HepG2 (cell line): ENCODE data around the gene SNUPN. TPM values are rescaled to one million over a fixed set of nuclear protein-coding genes. Genes with fewer than 3 reads are reported as not detected.

ENCODE experiments used
- ATAC-seq: fragments of 200-7000 bp; cut with Tn5 transposase; 3 replicates; pipeline ENCODE4 v1.9.1; 2020; ENCODE audit warnings: mild to moderate bottlenecking, moderate library complexity
- BruUV-seq: library from RNA; stranded (reverse); fragments of 400-500 nt; replicated peaks from 2 replicates; lab custom pipeline; 2021; lab: Mats Ljungman, UMichigan
- CTCF ChIA-PET: fragments of 300-600 bp; formaldehyde crosslinking; extraction: SDS; loops from one replicate; lab custom pipeline; 2021; ENCODE audit warnings: low total read pairs, inconsistent platforms, low intra/inter-chr PET ratio; lab: Yijun Ruan, JAX
- POLR2A ChIA-PET: fragments of 350-600 bp; sonication (Branson Sonifier 250); formaldehyde crosslinking; loops from one replicate; lab custom pipeline; 2020; ENCODE audit warnings: antibody characterized with exemption, inconsistent platforms; lab: Yijun Ruan, JAX
- DNase-seq: peaks from one replicate; pipeline ENCODE4 v3.0.0-alpha.2; 2015; ENCODE audit warnings: low spot score
- FAIRE-seq: peaks from 3 replicates; lab custom pipeline; 2011; peaks lifted over from hg19 to GRCh38; lab: Jason Lieb, UNC
- H2AFZ ChIP-seq: one replicate; pipeline ENCODE4 v1.6.1; 2011; ENCODE audit warnings: low read length, inconsistent platforms
- H3K27ac ChIP-seq: fragments of 300-600 bp; 3 replicates; pipeline ENCODE4 v1.8.0; 2011; ENCODE audit warnings: mixed run types, mild to moderate bottlenecking, mixed read lengths, low read length, inconsistent platforms; ENCODE audit not compliant: insufficient read depth; ENCODE audit errors: extremely low read length
- H3K27me3 ChIP-seq, 2 experiments: fragments of 200-600 bp in 1 of 2; 2 replicates in 1 of 2; 3 replicates in 1 of 2; pipeline versions ENCODE4 v1.6.0 to v1.8.0; 2011; ENCODE audit warnings: low read length in 2 of 2, mild to moderate bottlenecking in 2 of 2, moderate library complexity in 2 of 2, inconsistent platforms in 1 of 2; ENCODE audit not compliant: insufficient read depth in 2 of 2, control insufficient read depth in 1 of 2
- H3K36me3 ChIP-seq, 2 experiments: fragments of 200-600 bp in 1 of 2; replicated peaks in 1 of 2; 2 replicates in 1 of 2; 3 replicates in 1 of 2; pipeline versions ENCODE4 v1.5.1 to v1.8.0; 2011; ENCODE audit warnings: low read length in 2 of 2, inconsistent platforms in 1 of 2; ENCODE audit not compliant: insufficient read depth in 2 of 2, control insufficient read depth in 1 of 2
- H3K4me1 ChIP-seq: 2 replicates; pipeline ENCODE4 v1.5.1; 2012; ENCODE audit warnings: low read length, inconsistent platforms; ENCODE audit not compliant: insufficient read depth
- H3K4me2 ChIP-seq: 2 replicates; pipeline ENCODE4 v1.6.0; 2011; ENCODE audit warnings: low read depth, low read length, inconsistent platforms
- H3K4me3 ChIP-seq, 3 experiments: fragments of 200-600 bp in 1 of 3; sonication (generic), shearing (Covaris generic) in 1 of 3; replicated peaks in 1 of 3; 2 replicates each; pipeline ENCODE4 v1.5.1; 2011 to 2016; ENCODE audit warnings: low read length in 3 of 3, inconsistent platforms in 2 of 3, low read depth in 2 of 3, mild to moderate bottlenecking in 2 of 3, control low read depth in 1 of 3, mixed read lengths in 1 of 3; ENCODE audit not compliant: insufficient read depth in 1 of 3
- H3K79me2 ChIP-seq: one replicate; pipeline ENCODE4 v1.6.1; 2011; ENCODE audit warnings: low read length, inconsistent platforms; ENCODE audit not compliant: insufficient read depth
- H3K9ac ChIP-seq: 2 replicates; pipeline ENCODE4 v1.6.0; 2011; ENCODE audit warnings: mild to moderate bottlenecking, low read depth, low read length, inconsistent platforms; ENCODE audit not compliant: insufficient read depth
- H3K9me3 ChIP-seq: 2 replicates; pipeline ENCODE4 v1.5.1; 2012; ENCODE audit warnings: mild to moderate bottlenecking, low read length
- H4K20me1 ChIP-seq: 2 replicates; pipeline ENCODE4 v1.6.0; 2011; ENCODE audit warnings: inconsistent platforms, mild to moderate bottlenecking, low read length, moderate library complexity; ENCODE audit not compliant: insufficient read depth
- BATF2 ChIP-seq: sonication (generic); formaldehyde crosslinking; IDR thresholded peaks from 2 replicates; pipeline ENCODE4 v1.8.0; 2022; ENCODE audit warnings: mild to moderate bottlenecking, missing genetic modification reagents, moderate library complexity
- MYC ChIP-seq: sonication (generic); formaldehyde crosslinking; IDR thresholded peaks from 2 replicates; pipeline ENCODE4 v1.9.0; 2021; ENCODE audit warnings: missing genetic modification reagents, borderline replicate concordance
- SALL1 ChIP-seq: sonication (generic); formaldehyde crosslinking; IDR thresholded peaks from 2 replicates; pipeline ENCODE4 v1.8.0; 2022; ENCODE audit warnings: mild to moderate bottlenecking, missing genetic modification reagents
- TARDBP ChIP-seq: sonication (generic); formaldehyde crosslinking; IDR thresholded peaks from 2 replicates; pipeline ENCODE4 v1.8.0; 2022; ENCODE audit warnings: mild to moderate bottlenecking, missing genetic modification reagents
- ZBTB21 ChIP-seq: sonication (generic); formaldehyde crosslinking; IDR thresholded peaks from 2 replicates; pipeline ENCODE4 v1.4.0; 2020; ENCODE audit warnings: missing genetic modification reagents
- ZFP36L1 ChIP-seq: sonication (generic); formaldehyde crosslinking; IDR thresholded peaks from 2 replicates; pipeline ENCODE4 v1.8.0; 2022; ENCODE audit warnings: mild to moderate bottlenecking, missing genetic modification reagents, moderate library complexity
- ZNF460 ChIP-seq: sonication (generic); formaldehyde crosslinking; IDR thresholded peaks from 2 replicates; pipeline ENCODE4 v1.5.1; 2020; ENCODE audit warnings: missing genetic modification reagents, mild to moderate bottlenecking, borderline replicate concordance
- ZNF770 ChIP-seq: sonication (generic); formaldehyde crosslinking; IDR thresholded peaks from 2 replicates; pipeline ENCODE4 v1.5.0; 2020; ENCODE audit warnings: mild to moderate bottlenecking, missing genetic modification reagents
- ZNF772 ChIP-seq: sonication (generic); formaldehyde crosslinking; IDR thresholded peaks from 2 replicates; pipeline ENCODE4 v1.5.0; 2020; ENCODE audit warnings: mild to moderate bottlenecking, missing genetic modification reagents
- ZSCAN5A ChIP-seq: sonication (generic); formaldehyde crosslinking; IDR thresholded peaks from 2 replicates; pipeline ENCODE4 v1.8.0; 2022; ENCODE audit warnings: mild to moderate bottlenecking, missing genetic modification reagents, borderline replicate concordance
- WGBS: methylation state at CpG from one replicate; pipeline ENCODE4 v1.1.6; 2017; ENCODE audit warnings: low lambda C conversion rate; 5-methylcytosine and 5-hydroxymethylcytosine counted together
- in situ Hi-C: cut with HindIII; loops from 2 replicates; pipeline ENCODE4 v1.10.0; 2017; ENCODE audit warnings: low pct_unique_long_range_greater_than_20kb; ENCODE audit not compliant: extremely low pct_ligation_motif_present
- intact Hi-C: fragments of 100-400 bp; cut with micrococcal nuclease; formaldehyde crosslinking; loops from one replicate; pipeline ENCODE4 v1.10.0; 2022; ENCODE audit not compliant: unreplicated experiment
- polyA plus RNA-seq, 8 experiments: library from polyadenylated mRNA; depleted of rRNA in 3 of 8; stranded (reverse) in 7 of 8; unstranded in 1 of 8; fragments of >200 nt; fragmentation: Illumina TruSeq in 4 of 8; extraction: Trizol in 4 of 8; gene quantifications; 2 replicates each; pipeline versions ENCODE4 v1.2.1 to v1.2.3, GENCODE V29; 2011 to 2016; ENCODE audit warnings: low read depth in 4 of 8, missing spikeins in 1 of 8, mixed read lengths in 1 of 8; ENCODE audit not compliant: insufficient read depth in 1 of 8
- total RNA-seq, 5 experiments: library from RNA; depleted of rRNA; stranded (reverse); fragments of >200 nt; fragmentation: Illumina TruSeq; extraction: Trizol; gene quantifications; 2 replicates each; pipeline ENCODE4 v1.2.3, GENCODE V29; 2016; ENCODE audit warnings: low read depth in 1 of 5

The SNUPN gene
- total and polyA plus RNA-seq, 2 of the 13 experiments (the other 11 are each of a cell fraction or from before 2014, with no cell fraction given): 9.0 to 16.4 TPM

GRCh38 chr15:75641179-75641503 is 15.6 kb upstream of the SNUPN start:
- peak; percentile 62; the same call in 1 of the 2 replicates for TF ChIP-seq ZNF460 (CRISPR knock-in tag)
- peak; percentile 91 for TF ChIP-seq ZNF770 (CRISPR knock-in tag)
- TF ChIP-seq ZNF772 (CRISPR knock-in tag): 0 out of 2 replicates have a peak, but pooled peaks have one; percentile 3
- 0 out of 2 replicates have a peak, but pooled peaks have one; percentile 24 for TF ChIP-seq TARDBP (CRISPR knock-in tag)
- no peak for TF ChIP-seq SALL1 (CRISPR knock-in tag)
- 0 out of 2 replicates have a peak, but pooled peaks have one; percentile 35 for TF ChIP-seq ZSCAN5A (CRISPR knock-in tag)
- no peak for TF ChIP-seq BATF2
- no peak for TF ChIP-seq ZBTB21 (CRISPR knock-in tag)
- 0 out of 2 replicates have a peak, but pooled peaks have one; percentile 39 for TF ChIP-seq ZFP36L1 (CRISPR knock-in tag)
- no peak for TF ChIP-seq MYC (CRISPR knock-in tag)
- Histone ChIP-seq H3K27ac (peak overlapping the region; percentile 94), H3K36me3 (0 out of 5 replicates have a peak, but pooled peaks cover 0 to 3% of the 10 kb centered on the region in 2 experiments), H3K4me3 (peak overlapping the region; percentile 70 to 87 (median 77); a peak in 4 of 6 replicates), H3K4me1 (peaks cover 35% of the 10 kb centered on the region), H3K79me2 (peaks cover 30% of the 10 kb centered on the region), H2AFZ (no peak overlapping the region), H3K27me3 (peaks cover 0 to 2% of the 10 kb centered on the region in 2 experiments; a peak in 1 of 5 replicates), H3K4me2 (peak overlapping the region; percentile 79), H3K9ac (peak overlapping the region; percentile 93; the same call in 1 of the 2 replicates), H3K9me3 (no peaks in the 10 kb centered on the region), H4K20me1 (no peaks in the 10 kb centered on the region; the same call in 1 of the 2 replicates)
- DNase-seq (no peak), FAIRE-seq (no peak), ATAC-seq (no peak)
- in situ Hi-C loops (loop anchor here (10.0 kb wide), 1 partner anchor 276 kb away; the partner anchor contains the start of gene MAN2C1), intact Hi-C loops (loop anchor here (2.0 kb wide), 1 partner anchor 14 kb away; no protein-coding TSS in a partner anchor)
- ChIA-PET CTCF (interaction anchor here (1.5 kb wide), 1 partner anchor 42 kb away, joined by 6 read pairs; no protein-coding TSS in a partner anchor), POLR2A (interaction anchor here (0.6 to 6.9 kb wide), 11 partner anchors 10 to 273 kb away, joined by 3 to 47 read pairs (median 10); partner anchors contain the start of genes MAN2C1, PTPN9, SIN3A and SNUPN)
- 65% methylated on average over 4 of the region's 4 CpGs for WGBS
- BruUV-seq: no TSS peak
